B cell (primary cell): Measurements from ENCODE around the gene PFN4. TPM values are rescaled to one million over a fixed set of nuclear protein-coding genes. Genes with fewer than 3 reads are reported as not detected.

Experiments
- ATAC-seq: fragments of 200-7000 bp; cut with Tn5 transposase; one replicate; pipeline ENCODE4 v1.10.0; 2021; ENCODE audit warnings: low read depth, mild to moderate bottlenecking, moderate number of reproducible peaks, moderate library complexity
- CTCF ChIA-PET: fragments of 350-600 bp; sonication (Branson Sonifier 250); formaldehyde crosslinking; loops from one replicate; lab custom pipeline; 2021; ENCODE audit warnings: antibody characterized with exemption, inconsistent platforms; lab: Charles Lee
- POLR2A ChIA-PET: fragments of 350-600 bp; sonication (Branson Sonifier 250); formaldehyde crosslinking; loops from one replicate; lab custom pipeline; 2021; ENCODE audit warnings: antibody characterized with exemption; lab: Charles Lee
- DNase-seq: peaks from one replicate; pipeline ENCODE4 v3.0.0; 2013
- H2AFZ ChIP-seq: 2 replicates; pipeline ENCODE4 v1.6.1; 2012; ENCODE audit warnings: mild to moderate bottlenecking, low read depth, low read length; ENCODE audit not compliant: insufficient read depth, poor library complexity, severe bottlenecking
- H3K27ac ChIP-seq, 2 donors: 1 replicate in 1 of 2; 2 replicates in 1 of 2; pipeline ENCODE4 v1.5.1; 2012 to 2013; ENCODE audit warnings: low read length in 2 of 2, mild to moderate bottlenecking in 2 of 2, moderate library complexity in 1 of 2
- H3K27me3 ChIP-seq, 4 experiments: fragments of 200-600 bp in 1 of 4; sonication (generic) in 1 of 4; replicated peaks in 1 of 4; 1 replicate in 2 of 4; 2 replicates in 2 of 4; pipeline versions ENCODE4 v1.6.1 to v1.7.0; 2013 to 2016; ENCODE audit warnings: low read length in 3 of 4, mild to moderate bottlenecking in 2 of 4, mixed read lengths in 1 of 4, moderate library complexity in 1 of 4; ENCODE audit not compliant: insufficient read depth in 4 of 4, control insufficient read depth in 3 of 4; ENCODE audit errors: control extremely low read depth in 1 of 4
- H3K36me3 ChIP-seq, 2 experiments: replicated peaks in 1 of 2; 1 replicate in 1 of 2; 2 replicates in 1 of 2; pipeline versions ENCODE4 v1.6.1 to v1.7.1; 2013; ENCODE audit warnings: low read length in 1 of 2; ENCODE audit not compliant: insufficient read depth in 2 of 2, control insufficient read depth in 1 of 2; ENCODE audit errors: control extremely low read depth in 1 of 2, extremely low read depth in 1 of 2
- H3K4me1 ChIP-seq, 2 donors: fragments of 200-600 bp in 1 of 2; sonication (generic) in 1 of 2; 1 replicate in 1 of 2; 2 replicates in 1 of 2; pipeline versions ENCODE4 v1.5.1 to v1.6.1; 2013 to 2017; ENCODE audit warnings: low read length in 2 of 2; ENCODE audit not compliant: control insufficient read depth in 2 of 2, insufficient read depth in 2 of 2
- H3K4me2 ChIP-seq: replicated peaks from 2 replicates; pipeline ENCODE3; 2012; ENCODE audit warnings: mild to moderate bottlenecking, low read depth, low read length; ENCODE audit not compliant: poor library complexity, severe bottlenecking
- H3K4me3 ChIP-seq, 5 experiments: fragments of 200-600 bp in 1 of 5; sonication (generic) in 1 of 5; 1 replicate in 3 of 5; 2 replicates in 2 of 5; pipeline versions ENCODE4 v1.5.1 to v1.7.0; 2011 to 2016; ENCODE audit warnings: low read length in 4 of 5, mild to moderate bottlenecking in 4 of 5, low read depth in 2 of 5, control low read depth in 1 of 5, moderate library complexity in 1 of 5; ENCODE audit not compliant: insufficient read depth in 1 of 5; ENCODE audit errors: control extremely low read depth in 1 of 5, extremely low read depth in 1 of 5
- H3K79me2 ChIP-seq: fragments of 200-600 bp; sonication (generic); one replicate; pipeline ENCODE4 v1.6.0; 2016; ENCODE audit warnings: low read length; ENCODE audit not compliant: control insufficient read depth, insufficient read depth
- H3K9ac ChIP-seq: fragments of 200-600 bp; sonication (generic); 2 replicates; pipeline ENCODE4 v1.6.1; 2017; ENCODE audit warnings: mild to moderate bottlenecking, low read length, moderate library complexity
- H3K9me3 ChIP-seq, 3 donors: one replicate each; pipeline versions ENCODE4 v1.6.1 to v1.7.1; 2013; ENCODE audit warnings: low read length in 2 of 3; ENCODE audit not compliant: control insufficient read depth in 2 of 3, insufficient read depth in 1 of 3; ENCODE audit errors: control extremely low read depth in 1 of 3
- H4K20me1 ChIP-seq: 2 replicates; pipeline ENCODE4 v1.6.0; 2012; ENCODE audit warnings: mild to moderate bottlenecking, low read length; ENCODE audit not compliant: insufficient read depth, control insufficient read depth, poor library complexity, severe bottlenecking
- H3K27ac Mint-ChIP-seq: one replicate; pipeline ENCODE4 v1.8.0; 2021; ENCODE audit warnings: mixed read lengths
- H3K27me3 Mint-ChIP-seq: one replicate; pipeline ENCODE4 v1.8.0; 2021; ENCODE audit warnings: mixed read lengths
- H3K4me1 Mint-ChIP-seq: one replicate; pipeline ENCODE4 v1.8.0; 2021; ENCODE audit warnings: mixed read lengths
- H3K4me3 Mint-ChIP-seq: one replicate; pipeline ENCODE4 v1.8.0; 2021; ENCODE audit warnings: mixed read lengths
- H3K9me3 Mint-ChIP-seq: one replicate; pipeline ENCODE4 v1.8.0; 2022; ENCODE audit warnings: mixed read lengths; ENCODE audit not compliant: insufficient read depth
- CTCF ChIP-seq: fragments of 200-600 bp; IDR thresholded peaks from one replicate; pipeline ENCODE4 v1.8.0; 2022; ENCODE audit warnings: antibody characterized with exemption, mild to moderate bottlenecking
- EZH2 ChIP-seq: IDR thresholded peaks from 2 replicates; pipeline ENCODE4 v1.6.1; 2012; ENCODE audit warnings: borderline replicate concordance, low read depth, mild to moderate bottlenecking, moderate library complexity, low read length; ENCODE audit not compliant: insufficient read depth, poor library complexity, severe bottlenecking
- WGBS: methylation state at CpG from one replicate; pipeline ENCODE4 v1.1.5; 2013; ENCODE audit warnings: missing lambda C conversion rate; ENCODE audit not compliant: insufficient coverage; 5-methylcytosine and 5-hydroxymethylcytosine counted together
- intact Hi-C: fragments of 100-400 bp; cut with micrococcal nuclease; formaldehyde crosslinking; loops from one replicate; pipeline ENCODE4 v1.10.0; 2022
- polyA plus RNA-seq: library from polyadenylated mRNA; depleted of rRNA; stranded (reverse); fragments of >200 nt; gene quantifications from 2 replicates; pipeline ENCODE4 v1.2.3, GENCODE V29; 2012
- total RNA-seq, 2 donors: library from RNA; stranded (reverse); fragments of 120-200 nt in 1 of 2; gene quantifications; 1 replicate in 1 of 2; 2 replicates in 1 of 2; pipeline versions ENCODE4 v1.2.3 to v1.2.4, GENCODE V29; 2013 to 2022

PFN4 gene
- total and polyA plus RNA-seq, 2 donors (not counting 1 experiment from before 2014, with no cell fraction given) = 0.13 to 0.39 TPM

GRCh38 chr2:24075915-24076848, 47.0 kb downstream of the PFN4 start, which contains the start of gene SF3B6:
TSS of gene SF3B6 (minus strand) at chr2:24076326. CDS start at chr2:24076229, 97 bp downstream.
- peak within 1 kb of the TSS; percentile 84 to 87 for H3K27ac ChIP-seq
- ChIA-PET POLR2A (interaction anchor here (0.6 to 1.6 kb wide), 13 partner anchors 8 to 416 kb away, joined by 3 to 43 read pairs (median 5); partner anchors contain the start of genes ATAD2B, FKBP1B, PFN4 and TP53I3), CTCF (interaction anchor here (0.7 to 3.7 kb wide), 8 partner anchors 8 to 252 kb away, joined by 3 to 16 read pairs (median 6); partner anchors contain the start of genes ATAD2B, PFN4, TP53I3 and WDCP)
- H3K4me1 ChIP-seq = peaks cover 15 to 18% of the 10 kb centered on the region in 2 donors
- peak within 1 kb of the TSS; percentile 83 to 99 (median 96) for H3K4me3 ChIP-seq
- Mint-ChIP-seq H3K4me1 (peaks cover 33% of the 10 kb centered on the region), H3K9me3 (no peaks in the 10 kb centered on the region), H3K27ac (peak within 1 kb of the TSS; percentile 99), H3K4me3 (peak within 1 kb of the TSS; percentile 98), H3K27me3 (no peaks in the 10 kb centered on the region)
- ATAC-seq (peak; percentile 85), DNase-seq (peak; percentile 100)
- H3K79me2 ChIP-seq = peaks cover 27% of the 10 kb centered on the region
- H3K9me3 ChIP-seq = no peaks in the 10 kb centered on the region
- peaks cover 0 to 21% of the 10 kb centered on the region in 2 experiments for H3K36me3 ChIP-seq
- peak within 1 kb of the TSS; percentile 95 for H2AFZ ChIP-seq
- peak within 1 kb of the TSS; percentile 83 for H3K4me2 ChIP-seq
- WGBS = under 1% methylated on average over 60 of the region's 64 CpGs
- peaks cover 6% of the 10 kb centered on the region for H4K20me1 ChIP-seq
- peak within 1 kb of the TSS; percentile 85 for H3K9ac ChIP-seq
- intact Hi-C loops = loop anchor here (1.0 to 10.0 kb wide), 7 partner anchors 8 to 691 kb away; partner anchors contain the start of genes ATAD2B, FAM228B, KLHL29 and PFN4
- H3K27me3 ChIP-seq = no peaks in the 10 kb centered on the region
- TF ChIP-seq CTCF = no peak
- no peak for TF ChIP-seq EZH2
